GM21367 (cell line): ENCODE measurements around the gene ZC3H12A.

ENCODE experiments used
- ATAC-seq: cut with Tn5 transposase; IDR thresholded peaks from one replicate; pipeline ENCODE4 v1.9.1; 2021; ENCODE audit not compliant: unreplicated experiment

Gene ZC3H12A

GRCh38 chr1:37474046-37474696 lies at the start of gene ZC3H12A:
TSS of gene ZC3H12A (plus strand) at chr1:37474580. CDS start at chr1:37475497, 917 bp downstream.
- peak; percentile 47 for ATAC-seq

- ATAC-seq, result no peak
These were observed 49.2 kb upstream of the ZC3H12A start for GRCh38 chr1:37425221-37425620.

- ATAC-seq, result no peak
These were observed 45.4 kb upstream of the ZC3H12A start for GRCh38 chr1:37429029-37429428.

GRCh38 chr1:37430103-37430985 lies 44.0 kb upstream of the ZC3H12A start:
- ATAC-seq, result no peak

GRCh38 chr1:37432716-37433115 lies 41.7 kb upstream of the ZC3H12A start:
- no peak for ATAC-seq

GRCh38 chr1:37433171-37433570 lies 41.2 kb upstream of the ZC3H12A start:
- ATAC-seq, result no peak

- no peak for ATAC-seq
These were observed 39.8 kb upstream of the ZC3H12A start for GRCh38 chr1:37434292-37435225.

- no peak for ATAC-seq
These were observed 37.3 kb upstream of the ZC3H12A start for GRCh38 chr1:37437087-37437486.

GRCh38 chr1:37438037-37438868 lies 36.1 kb upstream of the ZC3H12A start:
- ATAC-seq, result no peak

GRCh38 chr1:37438869-37439343 lies 35.5 kb upstream of the ZC3H12A start:
- no peak for ATAC-seq

GRCh38 chr1:37439349-37439995 lies 34.9 kb upstream of the ZC3H12A start:
- no peak for ATAC-seq

- no peak for ATAC-seq
These were observed 32.9 kb upstream of the ZC3H12A start for GRCh38 chr1:37441490-37441889.

- ATAC-seq, result no peak
These were observed 32.2 kb upstream of the ZC3H12A start for GRCh38 chr1:37442139-37442538.

- no peak for ATAC-seq
These were observed 31.7 kb upstream of the ZC3H12A start for GRCh38 chr1:37442644-37443043.

GRCh38 chr1:37446874-37447273 lies 27.5 kb upstream of the ZC3H12A start:
- no peak for ATAC-seq

- no peak for ATAC-seq
These were observed 26.2 kb upstream of the ZC3H12A start for GRCh38 chr1:37448185-37448584.

- ATAC-seq, result no peak
These were observed 25.5 kb upstream of the ZC3H12A start for GRCh38 chr1:37448691-37449417.

- ATAC-seq, result no peak
These were observed 24.4 kb upstream of the ZC3H12A start for GRCh38 chr1:37449936-37450335.

- no peak for ATAC-seq
These were observed 22.0 kb upstream of the ZC3H12A start for GRCh38 chr1:37452416-37452815.
